ENCODE data around the gene DMXL1.

The DMXL1 gene

DNA sequence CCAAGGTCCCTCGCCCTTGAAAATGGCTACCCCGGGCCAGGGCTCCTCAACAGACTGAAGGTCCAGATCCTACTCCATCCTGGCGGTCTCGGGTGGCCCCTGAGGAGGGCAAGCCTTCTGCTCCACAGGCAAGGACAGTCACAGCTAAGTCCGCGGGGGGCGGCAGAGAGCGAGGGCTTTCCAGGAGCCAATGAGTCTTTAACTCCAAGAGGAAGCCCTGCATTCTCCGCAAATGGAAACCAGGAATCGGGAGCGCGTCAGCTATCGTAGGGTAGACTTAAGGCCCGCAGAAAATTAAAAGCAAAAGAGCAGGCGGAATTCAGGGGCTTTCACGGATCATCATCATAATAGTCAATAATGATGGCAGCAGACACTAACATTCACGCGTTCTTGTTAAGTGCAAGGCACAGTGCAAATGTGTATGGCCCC is 197.1 kb downstream of the DMXL1 start:
- peak in 1 of 2 donors; percentile 40 for DNase-seq (ENCODE audit: low read depth in 2 of 2, low spot score in 1 of 2)

DNA sequence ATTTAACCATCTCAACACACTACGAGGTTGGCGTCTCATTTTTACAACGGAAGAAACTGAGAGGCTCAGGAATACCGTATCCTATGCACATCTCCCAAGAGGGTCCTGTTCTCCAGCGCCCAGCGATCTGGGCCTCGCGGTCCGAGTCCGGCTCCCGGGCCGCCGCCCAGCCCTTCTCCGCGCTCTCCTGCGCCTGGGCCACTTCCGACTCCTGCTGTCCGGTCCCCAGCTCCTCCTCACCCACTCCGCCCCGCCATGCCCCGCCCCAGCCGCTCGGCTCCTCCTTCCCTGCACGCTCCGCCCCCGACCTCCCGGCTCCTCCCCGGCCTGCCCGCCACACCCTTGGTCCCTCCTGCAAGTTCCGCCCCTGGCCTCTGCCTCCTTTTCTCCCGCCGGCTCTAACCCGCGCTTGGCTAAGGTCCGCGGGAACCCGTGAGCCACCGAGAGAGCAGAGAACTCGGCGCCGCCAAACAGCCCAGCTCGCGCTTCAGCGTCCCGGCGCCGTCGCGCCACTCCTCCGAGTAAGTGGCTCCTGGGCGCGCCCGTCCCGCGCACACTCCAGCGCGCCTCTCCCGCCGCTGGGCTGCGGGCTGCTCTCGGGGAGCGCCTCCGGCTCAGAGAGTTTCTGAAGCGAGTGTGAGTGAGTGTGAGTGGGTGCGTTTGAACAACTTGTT is 197.6 kb downstream of the DMXL1 start:
- peak; percentile 92 to 95 for DNase-seq (ENCODE audit: low read depth in 2 of 2, low spot score in 1 of 2)

DNA sequence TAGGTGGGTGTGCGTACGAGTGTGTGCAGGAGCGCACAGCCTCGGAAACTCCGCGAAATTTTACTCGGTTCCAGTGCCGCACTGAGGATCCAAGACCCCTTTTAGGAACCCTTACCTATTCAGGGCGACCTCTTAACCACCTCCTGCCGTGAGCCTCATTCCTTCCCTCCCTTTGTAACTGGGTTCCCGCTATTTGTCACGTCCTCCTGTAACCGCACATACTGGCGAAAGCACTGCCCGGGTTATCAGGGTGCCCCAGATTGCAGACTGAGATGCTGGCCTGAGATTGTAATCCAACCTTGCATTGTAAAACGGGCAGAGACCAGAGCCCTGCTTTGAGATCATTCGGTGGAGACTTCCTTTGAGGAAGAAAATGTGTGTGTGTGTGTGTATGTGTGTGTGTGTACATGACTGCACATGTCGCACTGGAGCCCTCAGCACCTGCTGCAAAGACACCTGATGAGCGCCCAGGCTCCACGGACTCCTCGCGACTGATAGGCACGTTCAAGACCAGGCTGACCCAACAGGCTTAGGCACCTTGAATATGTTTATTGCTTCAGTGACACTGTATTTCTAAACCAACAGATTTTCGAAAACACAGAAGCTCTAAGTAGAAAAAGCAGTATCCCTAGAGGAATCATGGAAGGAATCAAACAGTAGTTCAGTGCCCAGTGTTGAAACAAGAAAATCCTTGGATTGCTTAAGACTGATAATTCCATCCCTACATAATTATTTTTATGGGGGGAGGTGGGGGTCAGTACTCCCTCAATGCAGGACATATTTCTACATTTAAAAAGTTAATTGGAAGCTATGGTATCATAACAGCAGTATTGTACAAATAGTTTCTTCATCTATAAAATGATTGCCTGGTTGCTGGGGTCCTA is 198.4 kb downstream of the DMXL1 start:
- DNase-seq (ENCODE audit: low read depth in 2 of 2, low spot score in 1 of 2), result no peak

DNA sequence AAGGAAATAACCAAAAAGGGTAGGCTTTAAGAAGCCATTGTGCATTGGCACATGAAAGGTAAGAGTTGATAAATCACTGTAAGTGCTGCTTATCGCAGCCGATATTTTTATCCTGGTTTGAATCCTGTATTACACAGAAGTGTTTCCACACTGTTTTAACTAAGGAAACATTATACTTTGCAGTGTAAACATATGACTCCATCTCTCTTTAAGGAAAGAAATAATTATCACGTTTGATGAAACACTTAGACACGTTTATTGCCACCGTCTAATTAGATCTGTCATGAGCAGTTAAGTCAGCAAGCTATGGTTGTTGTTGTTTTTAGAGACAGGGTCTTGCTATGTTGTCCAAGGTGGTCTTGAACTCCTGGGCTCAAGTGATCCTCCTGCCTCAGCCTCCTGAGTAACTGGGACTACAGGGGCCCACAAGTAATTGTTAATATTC is 199.3 kb downstream of the DMXL1 start:
- no peak for DNase-seq (ENCODE audit: low read depth in 2 of 2, low spot score in 1 of 2)

DNA sequence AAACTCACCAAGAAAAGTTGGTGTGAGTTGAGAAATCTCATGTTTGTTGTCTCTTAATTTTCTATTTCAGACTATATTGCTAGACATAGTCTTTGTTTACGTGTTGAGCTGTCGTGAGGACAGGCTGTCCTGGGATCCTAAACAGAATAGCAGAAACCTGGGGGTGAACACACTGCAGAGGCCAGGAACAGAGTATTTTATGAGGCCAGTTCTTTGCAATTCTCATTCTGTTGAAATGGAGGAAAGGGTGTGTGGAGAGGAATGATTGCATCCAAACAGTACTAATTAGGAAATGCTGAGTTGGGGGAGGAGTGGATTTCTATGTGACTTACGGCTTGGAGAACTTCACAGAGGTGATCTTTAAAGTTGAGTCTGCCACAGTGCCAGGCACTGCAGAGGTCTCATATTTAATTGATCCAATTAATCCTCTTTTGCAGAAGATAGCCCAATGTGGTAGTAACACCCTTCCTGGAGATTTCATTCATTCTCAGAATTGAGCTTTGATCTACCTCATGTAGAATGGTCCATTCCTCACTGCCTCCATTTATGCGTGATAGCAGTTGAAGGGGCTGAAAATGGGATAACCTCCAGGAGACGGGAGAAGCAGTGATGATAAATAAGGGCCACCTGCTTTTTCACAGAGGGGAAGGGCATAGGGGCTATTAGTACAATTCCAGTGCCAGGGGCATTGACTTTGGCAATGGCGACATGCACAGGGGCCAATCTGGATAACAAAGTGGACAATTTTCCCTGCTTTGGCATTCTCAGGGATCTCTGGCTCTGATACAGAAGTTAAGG is 200.3 kb downstream of the DMXL1 start:
- no peak for DNase-seq (ENCODE audit: low read depth in 2 of 2, low spot score in 1 of 2)

DNA sequence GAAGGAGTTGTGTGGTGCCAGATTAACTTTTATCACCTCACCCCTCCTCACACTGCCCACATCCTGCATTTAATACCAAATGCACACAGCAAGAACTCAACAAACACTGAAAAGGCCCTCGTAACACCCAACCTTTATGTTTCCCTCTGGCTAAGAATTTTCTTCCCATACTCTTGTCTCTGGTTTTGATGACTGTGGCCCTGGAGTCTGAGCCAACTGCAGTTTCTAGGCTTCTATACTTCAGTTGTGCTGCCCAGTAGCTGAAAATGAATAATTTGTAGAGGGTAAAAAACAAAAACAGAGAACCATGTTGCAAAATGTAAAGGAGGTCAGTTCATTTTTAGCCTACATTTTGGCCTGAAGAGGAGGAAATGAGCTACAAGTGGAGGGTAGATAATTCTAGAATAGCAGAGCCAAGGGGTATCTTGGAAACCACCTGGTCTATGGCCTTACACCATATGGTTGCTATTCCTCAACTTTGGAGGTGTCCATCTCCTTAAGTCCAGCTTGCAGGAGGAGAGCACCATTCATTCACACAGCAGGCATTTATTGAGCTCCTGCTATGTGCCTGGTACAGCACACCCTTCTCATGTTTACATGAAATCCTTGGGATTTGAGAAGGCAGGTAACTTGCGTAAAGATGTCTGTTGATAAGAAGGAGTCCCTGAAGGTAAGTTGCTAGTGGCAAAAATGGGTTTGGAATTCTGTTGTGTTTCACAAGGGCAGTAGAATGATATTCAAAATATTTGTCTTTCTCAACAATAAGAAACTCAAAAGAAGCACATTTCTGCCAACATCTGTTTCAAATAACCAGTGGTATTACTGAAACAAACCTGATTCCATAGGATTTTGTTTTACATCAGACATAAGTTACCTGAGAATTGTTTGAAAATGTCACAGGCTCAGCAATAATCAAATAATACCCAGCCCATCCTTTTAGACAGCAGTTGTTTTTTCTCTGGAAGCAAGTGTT is 201.2 kb downstream of the DMXL1 start:
- DNase-seq (ENCODE audit: low read depth in 2 of 2, low spot score in 1 of 2), result no peak

DNA sequence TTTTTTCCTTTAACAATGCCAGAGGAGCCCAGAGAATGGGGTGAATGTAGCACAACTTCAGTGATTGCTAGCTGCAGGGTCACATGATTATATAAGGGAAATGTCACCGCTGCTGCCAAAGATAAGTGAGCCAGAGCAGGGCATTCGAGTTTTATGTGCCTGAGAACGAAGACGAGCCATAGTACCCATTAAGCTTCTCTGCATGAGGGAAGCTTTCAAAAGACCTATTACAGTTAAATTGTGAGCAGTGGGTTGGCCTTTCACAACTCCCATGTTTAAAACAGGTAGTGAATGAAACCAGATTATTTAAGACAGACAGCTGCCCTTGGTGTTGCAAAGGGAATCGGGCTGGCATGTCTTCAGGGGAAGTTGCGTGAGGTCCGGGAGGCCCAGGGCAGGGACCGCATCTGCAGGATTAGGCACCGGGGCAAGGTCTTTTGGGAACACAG is 202.5 kb downstream of the DMXL1 start:
- DNase-seq (ENCODE audit: low read depth in 2 of 2, low spot score in 1 of 2), result no peak

DNA sequence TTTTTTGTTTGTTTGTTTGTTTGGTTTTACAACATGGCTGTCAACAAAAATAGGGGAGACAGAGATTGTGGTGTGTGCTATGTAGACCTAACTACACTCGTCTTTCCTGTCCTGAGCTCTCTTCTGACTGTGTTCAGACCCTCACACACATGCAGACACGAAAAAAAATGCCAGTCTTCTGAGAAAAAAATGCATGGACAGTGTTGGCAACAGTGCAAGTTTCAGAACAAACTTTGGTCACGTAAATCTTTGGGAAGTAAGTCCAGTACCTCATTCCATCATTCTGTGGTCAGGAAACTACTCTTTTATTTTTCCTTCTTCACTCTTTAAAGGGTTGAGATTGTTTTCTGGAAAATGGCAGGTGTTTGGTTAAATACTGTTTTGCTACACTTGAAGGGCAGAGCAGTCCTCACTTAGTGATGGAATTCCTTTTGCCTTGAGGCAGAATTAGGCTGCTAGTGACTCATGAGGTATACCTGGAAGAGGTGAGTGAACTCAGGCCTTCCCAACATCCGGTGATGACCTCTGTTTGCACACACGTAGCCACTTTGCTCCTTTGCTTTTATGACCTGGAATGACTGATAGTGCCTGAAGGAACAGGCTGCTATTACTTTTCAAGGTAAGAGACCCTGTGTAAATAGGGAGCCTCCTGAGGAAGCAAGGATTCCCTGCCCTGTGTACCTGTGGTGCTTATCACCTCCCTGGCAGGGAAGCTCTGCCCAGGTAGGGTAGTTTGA is 203.3 kb downstream of the DMXL1 start:
- DNase-seq (ENCODE audit: low read depth in 2 of 2, low spot score in 1 of 2), result no peak

DNA sequence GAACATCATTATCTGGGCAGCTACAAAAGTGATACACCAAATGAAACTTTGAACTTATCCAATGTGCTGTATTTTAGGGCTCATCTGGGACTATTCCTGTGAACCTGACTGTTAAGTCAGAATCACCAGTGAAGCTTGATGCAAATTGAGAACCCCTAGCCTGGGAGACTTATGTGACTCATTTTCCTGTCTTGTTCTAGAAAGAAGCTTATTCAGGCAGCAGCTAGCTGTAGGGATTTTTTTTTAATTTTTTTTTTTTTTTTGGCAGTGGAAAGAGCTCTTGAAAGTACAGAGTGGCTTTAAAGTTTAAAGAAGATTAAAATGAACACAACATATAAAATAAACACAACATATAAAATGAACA is 203.9 kb downstream of the DMXL1 start:
- DNase-seq (ENCODE audit: low read depth in 2 of 2, low spot score in 1 of 2), result no peak

DNA sequence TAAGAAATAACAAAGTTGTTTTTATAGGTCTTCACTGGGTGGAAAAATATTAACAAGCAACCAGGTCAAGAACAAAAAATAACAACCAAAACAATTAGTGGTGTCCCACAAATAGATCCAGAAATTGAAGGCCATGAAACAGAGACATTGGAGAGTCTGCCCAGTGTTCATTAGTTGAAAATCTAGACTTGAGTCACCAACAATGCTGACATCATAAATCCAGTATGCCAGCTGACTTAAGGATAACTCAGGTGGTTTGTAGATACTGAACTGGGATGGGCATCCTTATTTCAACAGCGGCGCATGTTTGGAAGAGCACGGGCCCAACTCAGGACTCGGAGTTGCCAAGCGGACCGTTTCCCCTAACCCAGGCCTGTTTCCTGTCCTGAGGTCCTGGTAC is 204.3 kb downstream of the DMXL1 start:
- DNase-seq (ENCODE audit: low read depth in 2 of 2, low spot score in 1 of 2), result no peak

DNA sequence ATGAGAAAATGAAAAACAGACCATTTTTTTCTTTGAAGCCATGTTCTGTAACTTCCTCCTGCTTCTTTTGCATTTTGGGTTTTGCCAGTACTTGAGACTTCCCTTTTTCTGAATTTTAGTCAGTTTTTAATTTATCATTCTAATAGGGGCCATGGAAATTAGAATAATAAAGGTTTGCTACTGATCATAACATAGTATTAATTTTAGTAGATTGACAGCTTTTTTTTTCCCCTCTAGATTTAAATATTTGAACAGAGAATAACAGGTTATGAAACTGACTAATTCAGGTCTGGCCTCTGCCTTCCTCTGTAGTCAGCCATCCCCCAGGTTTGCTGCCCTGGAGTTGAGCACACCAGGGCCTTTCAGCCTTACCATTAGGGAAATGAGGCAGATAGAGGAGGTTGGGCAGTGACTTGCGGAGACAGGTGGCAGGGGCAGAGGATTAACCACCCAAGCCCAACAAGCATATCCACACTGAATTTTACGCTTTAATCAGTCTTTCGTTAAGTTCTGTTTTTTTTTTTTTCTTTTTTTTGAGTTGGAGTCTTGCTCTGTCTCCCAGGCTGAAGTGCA is 204.8 kb downstream of the DMXL1 start:
- DNase-seq (ENCODE audit: low read depth in 2 of 2, low spot score in 1 of 2), result no peak

DNA sequence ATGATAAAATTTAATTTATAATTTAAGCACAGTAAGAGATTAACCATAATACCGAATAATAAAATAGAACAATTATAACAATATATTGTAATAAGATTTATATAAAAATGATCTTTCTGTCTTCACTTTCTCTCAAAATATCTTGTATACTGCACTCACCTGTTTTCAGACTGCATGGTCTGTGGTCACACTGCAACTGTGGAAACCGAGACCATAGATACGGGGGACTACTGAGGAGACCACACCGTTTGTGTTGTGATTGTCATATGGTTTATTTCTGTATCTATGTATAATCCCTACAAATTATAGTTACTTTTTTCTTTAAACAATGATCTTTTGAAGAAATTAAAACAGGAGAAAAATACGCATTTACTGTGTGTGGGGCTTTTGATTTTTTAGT is 206.1 kb downstream of the DMXL1 start:
- no peak for DNase-seq (ENCODE audit: low read depth in 2 of 2, low spot score in 1 of 2)

DNA sequence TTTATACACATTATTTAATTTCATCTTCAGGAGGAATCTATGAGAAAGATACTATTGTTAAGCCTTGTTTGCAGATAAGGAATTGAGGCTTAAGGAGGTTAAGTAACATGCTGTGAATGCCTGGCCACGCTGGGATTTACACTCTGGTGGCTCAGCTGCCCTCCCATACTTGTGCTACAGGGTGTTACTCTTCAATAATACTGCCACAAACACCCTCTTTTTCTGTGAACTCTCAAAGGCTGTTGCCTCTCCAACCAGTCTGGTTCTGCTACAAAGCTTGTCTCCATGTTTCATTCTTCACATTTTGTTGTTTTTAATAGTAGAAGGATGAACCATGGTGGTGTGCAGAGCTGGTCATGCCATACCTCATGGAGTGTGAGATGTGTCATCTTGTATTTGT is 208.2 kb downstream of the DMXL1 start:
- DNase-seq (ENCODE audit: low read depth in 2 of 2, low spot score in 1 of 2), result no peak

DNA sequence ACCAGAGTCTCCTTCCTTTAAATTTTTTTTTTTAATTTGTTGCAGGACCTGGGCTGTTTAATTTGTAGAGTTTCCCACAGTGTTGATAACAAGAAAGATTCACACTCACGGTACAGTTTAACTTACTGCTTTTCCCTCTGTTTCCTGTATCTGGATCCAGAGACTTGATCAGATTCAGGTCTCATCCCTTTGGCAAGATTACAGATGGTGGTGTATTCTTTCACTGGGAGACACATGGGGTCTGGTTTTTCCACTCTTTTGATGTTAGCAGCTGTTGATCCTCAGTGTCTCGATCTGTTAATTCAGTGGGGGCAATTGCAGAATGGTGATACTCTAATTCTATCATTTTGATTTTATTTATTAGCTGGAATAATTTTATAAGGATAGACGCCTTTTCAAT is 209.5 kb downstream of the DMXL1 start:
- no peak for DNase-seq (ENCODE audit: low read depth in 2 of 2, low spot score in 1 of 2)

DNA sequence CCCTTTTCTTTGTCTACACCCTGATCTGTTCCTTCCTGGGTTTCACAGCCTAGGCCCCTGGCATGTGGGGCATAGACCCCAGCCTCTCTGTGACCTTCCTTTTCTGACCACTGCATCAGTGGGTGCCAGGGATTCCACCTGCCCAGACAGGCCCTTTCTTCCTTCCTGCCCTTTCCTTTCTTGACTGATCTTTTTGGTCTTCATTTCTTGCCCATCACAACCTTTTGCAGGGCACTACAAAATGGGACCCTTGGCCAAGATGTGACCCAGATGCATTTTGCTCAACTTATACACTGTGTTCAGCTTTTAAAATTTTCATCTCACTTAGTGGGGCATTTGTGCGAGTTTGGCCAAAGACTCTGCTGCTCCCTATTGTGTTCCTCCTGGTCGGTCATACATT is 211.7 kb downstream of the DMXL1 start:
- DNase-seq (ENCODE audit: low read depth in 2 of 2, low spot score in 1 of 2), result no peak

DNA sequence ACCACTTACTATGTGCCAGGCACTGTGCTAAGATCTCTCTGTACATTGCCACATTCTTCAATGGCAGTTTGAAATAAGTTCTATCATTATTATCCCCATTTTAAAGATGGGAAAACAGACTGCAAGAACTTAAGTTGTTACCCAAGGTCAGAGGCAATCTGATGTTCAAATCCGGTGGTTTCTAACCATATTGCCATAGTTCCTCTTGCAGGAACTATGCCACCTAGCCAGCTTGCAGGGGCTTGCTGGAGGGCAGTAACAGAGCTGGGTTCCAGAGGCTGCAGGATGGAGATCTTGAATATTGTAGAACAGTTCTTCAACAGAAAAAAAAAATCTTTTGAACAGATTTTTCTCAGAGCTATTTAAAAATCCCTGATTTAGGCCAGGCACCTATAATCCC is 213.1 kb downstream of the DMXL1 start:
- no peak for DNase-seq (ENCODE audit: low read depth in 2 of 2, low spot score in 1 of 2)

DNA sequence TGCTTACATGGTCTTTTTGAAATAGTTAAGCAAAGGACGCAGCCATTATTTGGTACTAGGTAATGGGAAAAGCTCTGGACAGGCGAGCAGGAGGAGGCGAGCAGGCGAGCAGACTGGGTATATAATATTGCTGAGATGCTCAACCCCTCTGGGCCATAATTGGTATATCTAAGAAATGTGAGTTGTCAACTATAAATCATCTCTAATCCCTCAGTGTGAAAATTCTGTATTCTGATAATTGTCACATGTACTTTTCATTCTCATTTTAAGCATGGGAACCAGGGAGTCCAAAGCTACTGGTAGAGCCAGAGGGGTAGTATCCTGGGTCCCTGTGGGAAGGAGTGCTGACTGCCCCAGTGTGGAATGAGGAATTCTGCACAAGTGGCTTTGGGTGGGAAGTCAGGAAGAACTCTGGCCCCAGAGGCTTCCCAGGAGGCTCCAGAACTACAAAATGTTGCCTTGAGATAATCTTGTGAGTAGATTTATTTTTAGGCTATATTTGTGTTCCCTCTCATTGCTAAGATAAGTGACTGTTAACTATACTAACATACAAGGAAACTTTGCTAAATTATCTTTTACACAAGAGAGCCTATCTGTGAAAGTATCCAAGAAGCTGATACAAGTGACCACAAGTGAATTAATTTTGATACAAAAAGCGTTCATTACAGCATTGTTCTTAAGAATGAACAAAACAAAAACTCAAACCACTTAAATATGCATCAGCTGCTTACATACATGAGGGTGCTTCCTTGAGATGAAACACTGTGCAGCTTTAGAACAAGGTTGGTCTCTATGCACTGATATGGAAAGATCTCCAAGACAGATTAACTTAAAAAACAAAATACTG is 214.4 kb downstream of the DMXL1 start:
- DNase-seq (ENCODE audit: low read depth in 2 of 2, low spot score in 1 of 2), result no peak

Data from stimulated activated CD8-positive, alpha-beta memory T cell treated with anti-CD3 and anti-CD28 coated beads, Interleukin-4, amount 100 ng/mL, for 1 hour (primary cell).